ENCODE data around the gene NUP98. TPM values are rescaled to one million over a fixed set of nuclear protein-coding genes. Genes with fewer than 3 reads are reported as not detected.

The NUP98 gene
- total and polyA plus RNA-seq, 4 donors: 10.9 to 75.0 (median 43.9) TPM

DNA sequence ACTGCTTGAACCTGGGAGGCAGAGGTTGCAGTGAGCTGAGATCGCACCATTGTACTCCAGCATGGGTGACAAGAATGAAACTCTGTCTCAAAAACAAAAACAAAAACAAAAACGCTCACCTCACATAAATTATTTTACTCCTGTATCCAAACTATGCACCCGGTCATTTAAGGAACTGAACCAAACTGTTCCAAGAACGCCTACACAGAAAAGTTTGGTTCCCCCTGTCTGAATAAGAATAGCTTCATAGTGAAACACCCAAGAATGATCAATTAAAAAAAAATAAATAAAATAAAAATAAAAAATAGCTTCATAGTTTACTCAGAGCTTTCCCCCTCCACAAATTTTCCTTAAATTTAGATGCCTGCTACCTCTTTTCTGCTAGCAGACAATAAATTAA lies 13.7 kb downstream of the NUP98 start:
- Histone ChIP-seq H3K4me1 (ENCODE audit: control insufficient read depth in 4 of 4, insufficient read depth in 4 of 4, low read length in 3 of 4) (peaks cover 7 to 13% (median 11%) of the 10 kb centered on the region in 4 donors), H3K9ac (ENCODE audit: low read depth in 1 of 2, low read length in 2 of 2) (no peak overlapping the region), H3K27ac (ENCODE audit: low read depth in 1 of 2, low read length in 2 of 2) (no peak overlapping the region), H3K27me3 (ENCODE audit: control insufficient read depth in 4 of 4, insufficient read depth in 4 of 4, low read length in 3 of 4) (no peaks in the 10 kb centered on the region), H3K4me3 (ENCODE audit: low read depth in 1 of 3, low read length in 3 of 3) (no peak overlapping the region), H3K36me3 (ENCODE audit: control insufficient read depth in 4 of 4, insufficient read depth in 3 of 4, low read depth in 1 of 4, low read length in 3 of 4) (peaks cover 1 to 11% (median 8%) of the 10 kb centered on the region in 4 donors), H3K9me3 (ENCODE audit: control insufficient read depth in 4 of 4, low read length in 3 of 4) (no peaks in the 10 kb centered on the region)
- 90% methylated on average over 4 of the region's 4 CpGs for WGBS
- DNase-seq (ENCODE audit: low spot score): no peak
- TF ChIP-seq TAF1 (conservative IDR thresholded peaks at IDR 0.05) (no peak), SP1 (IDR thresholded peaks at IDR 0.05) (no peak), JUND (IDR thresholded peaks at IDR 0.05) (no peak), EGR1 (IDR thresholded peaks at IDR 0.05; ENCODE audit: low read depth in 2 of 2) (no peak), GABPA (IDR thresholded peaks at IDR 0.05 in 1 of 2, conservative IDR thresholded peaks at IDR 0.05 in 1 of 2) (no peak)
- TF ChIP-seq, protein P1, sequence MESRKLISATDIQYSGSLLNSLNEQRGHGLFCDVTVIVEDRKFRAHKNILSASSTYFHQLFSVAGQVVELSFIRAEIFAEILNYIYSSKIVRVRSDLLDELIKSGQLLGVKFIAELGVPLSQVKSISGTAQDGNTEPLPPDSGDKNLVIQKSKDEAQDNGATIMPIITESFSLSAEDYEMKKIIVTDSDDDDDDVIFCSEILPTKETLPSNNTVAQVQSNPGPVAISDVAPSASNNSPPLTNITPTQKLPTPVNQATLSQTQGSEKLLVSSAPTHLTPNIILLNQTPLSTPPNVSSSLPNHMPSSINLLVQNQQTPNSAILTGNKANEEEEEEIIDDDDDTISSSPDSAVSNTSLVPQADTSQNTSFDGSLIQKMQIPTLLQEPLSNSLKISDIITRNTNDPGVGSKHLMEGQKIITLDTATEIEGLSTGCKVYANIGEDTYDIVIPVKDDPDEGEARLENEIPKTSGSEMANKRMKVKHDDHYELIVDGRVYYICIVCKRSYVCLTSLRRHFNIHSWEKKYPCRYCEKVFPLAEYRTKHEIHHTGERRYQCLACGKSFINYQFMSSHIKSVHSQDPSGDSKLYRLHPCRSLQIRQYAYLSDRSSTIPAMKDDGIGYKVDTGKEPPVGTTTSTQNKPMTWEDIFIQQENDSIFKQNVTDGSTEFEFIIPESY (IDR thresholded peaks at IDR 0.05): no peak

DNA sequence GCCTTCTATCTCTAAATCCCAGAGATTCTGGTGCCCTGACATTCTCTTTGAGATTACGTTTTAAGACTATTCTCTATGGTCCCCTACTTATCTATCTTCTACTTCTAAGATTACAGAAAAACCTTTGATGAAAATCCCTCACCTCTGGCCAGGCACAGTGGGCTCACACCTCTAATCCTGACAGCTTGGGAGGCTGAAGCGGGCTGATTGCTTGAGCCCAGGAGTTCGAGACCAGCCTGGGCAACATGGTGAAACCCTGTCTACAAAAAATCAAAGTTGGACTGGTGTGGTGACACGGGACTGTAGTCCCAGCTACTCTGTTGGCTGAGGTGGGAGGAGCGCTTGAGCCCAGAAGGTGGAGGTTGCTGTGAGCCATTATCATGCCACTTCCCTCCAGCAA lies 14.4 kb downstream of the NUP98 start:
- 90% methylated on average over 5 of the region's 5 CpGs for WGBS
- Histone ChIP-seq H3K27ac (ENCODE audit: low read depth in 1 of 2, low read length in 2 of 2) (no peak overlapping the region), H3K36me3 (ENCODE audit: control insufficient read depth in 4 of 4, insufficient read depth in 3 of 4, low read depth in 1 of 4, low read length in 3 of 4) (peaks cover 2 to 15% (median 13%) of the 10 kb centered on the region in 4 donors), H3K9me3 (ENCODE audit: control insufficient read depth in 4 of 4, low read length in 3 of 4) (no peaks in the 10 kb centered on the region), H3K27me3 (ENCODE audit: control insufficient read depth in 4 of 4, insufficient read depth in 4 of 4, low read length in 3 of 4) (no peaks in the 10 kb centered on the region), H3K4me3 (ENCODE audit: low read depth in 1 of 3, low read length in 3 of 3) (no peak overlapping the region), H3K9ac (ENCODE audit: low read depth in 1 of 2, low read length in 2 of 2) (no peak overlapping the region), H3K4me1 (ENCODE audit: control insufficient read depth in 4 of 4, insufficient read depth in 4 of 4, low read length in 3 of 4) (peaks cover 3 to 11% (median 5%) of the 10 kb centered on the region in 4 donors)
- no peak for DNase-seq (ENCODE audit: low spot score)
- no peak for TF ChIP-seq RXRA (IDR thresholded peaks at IDR 0.05)
- no peak for TF ChIP-seq HNF4G (IDR thresholded peaks at IDR 0.05)
- TF ChIP-seq, protein P2, sequence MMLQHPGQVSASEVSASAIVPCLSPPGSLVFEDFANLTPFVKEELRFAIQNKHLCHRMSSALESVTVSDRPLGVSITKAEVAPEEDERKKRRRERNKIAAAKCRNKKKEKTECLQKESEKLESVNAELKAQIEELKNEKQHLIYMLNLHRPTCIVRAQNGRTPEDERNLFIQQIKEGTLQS (IDR thresholded peaks at IDR 0.05): no peak
- no peak for TF ChIP-seq TAF1 (conservative IDR thresholded peaks at IDR 0.05)
- TF ChIP-seq, protein P3, sequence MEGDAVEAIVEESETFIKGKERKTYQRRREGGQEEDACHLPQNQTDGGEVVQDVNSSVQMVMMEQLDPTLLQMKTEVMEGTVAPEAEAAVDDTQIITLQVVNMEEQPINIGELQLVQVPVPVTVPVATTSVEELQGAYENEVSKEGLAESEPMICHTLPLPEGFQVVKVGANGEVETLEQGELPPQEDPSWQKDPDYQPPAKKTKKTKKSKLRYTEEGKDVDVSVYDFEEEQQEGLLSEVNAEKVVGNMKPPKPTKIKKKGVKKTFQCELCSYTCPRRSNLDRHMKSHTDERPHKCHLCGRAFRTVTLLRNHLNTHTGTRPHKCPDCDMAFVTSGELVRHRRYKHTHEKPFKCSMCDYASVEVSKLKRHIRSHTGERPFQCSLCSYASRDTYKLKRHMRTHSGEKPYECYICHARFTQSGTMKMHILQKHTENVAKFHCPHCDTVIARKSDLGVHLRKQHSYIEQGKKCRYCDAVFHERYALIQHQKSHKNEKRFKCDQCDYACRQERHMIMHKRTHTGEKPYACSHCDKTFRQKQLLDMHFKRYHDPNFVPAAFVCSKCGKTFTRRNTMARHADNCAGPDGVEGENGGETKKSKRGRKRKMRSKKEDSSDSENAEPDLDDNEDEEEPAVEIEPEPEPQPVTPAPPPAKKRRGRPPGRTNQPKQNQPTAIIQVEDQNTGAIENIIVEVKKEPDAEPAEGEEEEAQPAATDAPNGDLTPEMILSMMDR (IDR thresholded peaks at IDR 0.05; ENCODE audit: low read depth, low read length, missing input control): no peak
- TF ChIP-seq YY1 (IDR thresholded peaks at IDR 0.05): no peak
- no peak for TF ChIP-seq NR2F2 (IDR thresholded peaks at IDR 0.05)
- TF ChIP-seq, protein P4, sequence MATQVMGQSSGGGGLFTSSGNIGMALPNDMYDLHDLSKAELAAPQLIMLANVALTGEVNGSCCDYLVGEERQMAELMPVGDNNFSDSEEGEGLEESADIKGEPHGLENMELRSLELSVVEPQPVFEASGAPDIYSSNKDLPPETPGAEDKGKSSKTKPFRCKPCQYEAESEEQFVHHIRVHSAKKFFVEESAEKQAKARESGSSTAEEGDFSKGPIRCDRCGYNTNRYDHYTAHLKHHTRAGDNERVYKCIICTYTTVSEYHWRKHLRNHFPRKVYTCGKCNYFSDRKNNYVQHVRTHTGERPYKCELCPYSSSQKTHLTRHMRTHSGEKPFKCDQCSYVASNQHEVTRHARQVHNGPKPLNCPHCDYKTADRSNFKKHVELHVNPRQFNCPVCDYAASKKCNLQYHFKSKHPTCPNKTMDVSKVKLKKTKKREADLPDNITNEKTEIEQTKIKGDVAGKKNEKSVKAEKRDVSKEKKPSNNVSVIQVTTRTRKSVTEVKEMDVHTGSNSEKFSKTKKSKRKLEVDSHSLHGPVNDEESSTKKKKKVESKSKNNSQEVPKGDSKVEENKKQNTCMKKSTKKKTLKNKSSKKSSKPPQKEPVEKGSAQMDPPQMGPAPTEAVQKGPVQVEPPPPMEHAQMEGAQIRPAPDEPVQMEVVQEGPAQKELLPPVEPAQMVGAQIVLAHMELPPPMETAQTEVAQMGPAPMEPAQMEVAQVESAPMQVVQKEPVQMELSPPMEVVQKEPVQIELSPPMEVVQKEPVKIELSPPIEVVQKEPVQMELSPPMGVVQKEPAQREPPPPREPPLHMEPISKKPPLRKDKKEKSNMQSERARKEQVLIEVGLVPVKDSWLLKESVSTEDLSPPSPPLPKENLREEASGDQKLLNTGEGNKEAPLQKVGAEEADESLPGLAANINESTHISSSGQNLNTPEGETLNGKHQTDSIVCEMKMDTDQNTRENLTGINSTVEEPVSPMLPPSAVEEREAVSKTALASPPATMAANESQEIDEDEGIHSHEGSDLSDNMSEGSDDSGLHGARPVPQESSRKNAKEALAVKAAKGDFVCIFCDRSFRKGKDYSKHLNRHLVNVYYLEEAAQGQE (IDR thresholded peaks at IDR 0.05): no peak
- TF ChIP-seq RAD21 (IDR thresholded peaks at IDR 0.05): no peak
- TF ChIP-seq EGR1 (IDR thresholded peaks at IDR 0.05; ENCODE audit: low read depth in 2 of 2): no peak
